AG09309 (cell line): Measurements from ENCODE around the gene CLEC18C.
"Not testable (repeated sequence)": the region's sequence is repeated elsewhere in the genome, so short reads cannot be mapped to it uniquely, and the experiment has no call there.

ENCODE experiments used
- DNase-seq: peaks from one replicate; pipeline ENCODE4 v3.0.0-alpha.2; 2010; ENCODE audit warnings: low read depth
- H3K4me3 ChIP-seq: 2 replicates; pipeline ENCODE4 v1.5.1; 2011; ENCODE audit warnings: mild to moderate bottlenecking, low read depth, low read length, moderate library complexity; ENCODE audit not compliant: control insufficient read depth
- CTCF ChIP-seq: IDR thresholded peaks from 2 replicates; pipeline ENCODE4 v1.5.1; 2011; ENCODE audit warnings: mild to moderate bottlenecking, low read depth, low read length, inconsistent platforms; ENCODE audit not compliant: insufficient read depth, control insufficient read depth; ENCODE audit errors: missing control alignments

Gene CLEC18C

DNA sequence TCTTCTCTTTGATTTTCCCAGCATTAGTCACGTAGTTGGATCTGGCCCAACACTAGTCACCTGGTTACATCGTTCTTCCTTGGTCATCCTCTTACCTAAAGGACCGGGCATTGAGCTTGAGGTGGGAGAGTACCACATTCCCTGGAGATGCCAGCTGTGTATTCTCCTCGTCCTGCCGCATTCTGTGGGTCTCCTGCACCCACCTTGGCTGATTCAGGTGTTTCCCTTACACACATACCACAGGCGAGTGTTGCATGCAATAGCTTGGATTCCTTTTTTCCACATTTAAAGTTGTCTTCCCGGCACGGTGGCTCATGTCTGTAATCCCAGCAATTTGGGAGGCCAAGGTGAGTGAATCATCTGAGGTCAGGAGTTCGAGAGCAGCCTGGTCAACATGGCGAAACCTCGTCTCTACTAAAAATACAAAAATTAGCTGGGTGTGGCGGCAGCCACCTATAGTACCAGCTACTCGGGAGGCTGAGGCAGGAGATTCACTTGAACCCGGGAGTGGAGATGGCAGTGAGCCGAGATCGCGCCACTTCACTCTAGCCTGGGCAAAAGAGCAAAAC, 21.6 kb upstream of the CLEC18C start:
- no peak overlapping the region for H3K4me3 ChIP-seq
- DNase-seq, result no peak
- TF ChIP-seq CTCF, result no peak

GRCh38 chr16:70152578-70153302, 20.8 kb upstream of the CLEC18C start:
- no peak for DNase-seq
- H3K4me3 ChIP-seq, result no peak overlapping the region
- TF ChIP-seq CTCF, result no peak

- not testable (repeated sequence) for DNase-seq, H3K4me3 ChIP-seq
Observed at GRCh38 chr16:70154736-70155135, 18.9 kb upstream of the CLEC18C start.

GRCh38 chr16:70156207-70156978, 17.2 kb upstream of the CLEC18C start:
- H3K4me3 ChIP-seq, result no peak overlapping the region
- no peak for TF ChIP-seq CTCF
- DNase-seq, result no peak

DNA sequence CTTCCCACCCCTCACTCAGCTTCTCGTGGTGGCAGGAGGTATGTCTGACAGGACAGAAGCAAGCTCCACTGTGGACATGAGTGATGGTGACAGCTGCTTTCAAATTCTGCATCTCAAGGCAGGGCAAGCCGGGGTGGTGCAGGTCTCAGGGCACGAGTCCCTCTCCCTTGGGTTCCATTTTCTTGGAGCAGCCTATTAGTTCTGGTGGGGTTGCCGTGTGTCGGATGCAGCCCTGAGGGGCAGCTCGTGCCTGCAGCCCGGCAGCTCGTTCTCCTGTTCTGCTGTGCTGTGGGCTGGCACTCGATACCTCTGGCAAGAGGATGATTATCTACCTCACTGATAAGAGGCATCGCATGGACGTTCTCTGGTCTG, 16.5 kb upstream of the CLEC18C start:
- no peak for DNase-seq
- no peak overlapping the region for H3K4me3 ChIP-seq
- TF ChIP-seq CTCF, result no peak

GRCh38 chr16:70157477-70158260, 15.9 kb upstream of the CLEC18C start:
- TF ChIP-seq CTCF, result no peak
- no peak for DNase-seq
- H3K4me3 ChIP-seq, result no peak overlapping the region

GRCh38 chr16:70158261-70158939, 15.2 kb upstream of the CLEC18C start:
- no peak for DNase-seq
- TF ChIP-seq CTCF, result no peak
- no peak overlapping the region for H3K4me3 ChIP-seq
